ENCODE measurements around the gene MMP21. TPM values are rescaled to one million over a fixed set of nuclear protein-coding genes. Genes with fewer than 3 reads are reported as not detected.

MMP21 gene
- total and polyA plus RNA-seq, 10 donors = 0.09 to 0.68 (median 0.30) TPM; not detected in 2

DNA sequence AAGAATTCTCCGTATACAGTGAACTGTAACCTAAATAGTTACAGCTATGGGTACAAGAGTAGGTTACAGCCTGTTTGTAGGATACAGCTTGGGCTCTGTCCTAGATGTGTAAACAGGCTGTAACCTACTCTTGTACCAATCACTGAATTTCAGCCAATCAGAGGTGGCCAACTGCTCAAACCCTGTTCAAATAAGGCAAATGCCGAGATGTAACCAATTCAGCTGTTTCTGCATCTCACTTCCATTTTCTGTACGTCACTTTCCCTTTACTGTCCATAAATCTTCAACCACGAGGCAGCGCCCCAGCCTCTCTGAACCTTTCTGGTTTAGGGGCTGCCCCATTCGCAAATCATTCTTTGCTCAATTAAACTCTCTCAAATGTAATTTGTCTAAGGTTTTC is 8.3 kb upstream of the MMP21 start:
- 49 to 68% (median 57%) methylated on average over 6 of the region's 6 CpGs for WGBS, 5 donors
- H3K9me3 ChIP-seq = no peaks in the 10 kb centered on the region
- intact Hi-C loops (cut with DNase I; ENCODE audit: low total_unique reads) = no loop called here
- DNase-seq = no peak
- H3K36me3 ChIP-seq = peaks cover 0 to 25% (median 9%) of the 10 kb centered on the region in 6 donors
- H3K4me3 ChIP-seq = no peak overlapping the region
- peaks cover 0 to 13% (median 3%) of the 10 kb centered on the region in 6 donors for H3K4me1 ChIP-seq
- H3K27ac ChIP-seq = no peak overlapping the region
- TF ChIP-seq POLR2A (IDR thresholded peaks at IDR 0.05) = no peak
- no peak for TF ChIP-seq POLR2AphosphoS5 (IDR thresholded peaks at IDR 0.05)
- TF ChIP-seq, protein P1, sequence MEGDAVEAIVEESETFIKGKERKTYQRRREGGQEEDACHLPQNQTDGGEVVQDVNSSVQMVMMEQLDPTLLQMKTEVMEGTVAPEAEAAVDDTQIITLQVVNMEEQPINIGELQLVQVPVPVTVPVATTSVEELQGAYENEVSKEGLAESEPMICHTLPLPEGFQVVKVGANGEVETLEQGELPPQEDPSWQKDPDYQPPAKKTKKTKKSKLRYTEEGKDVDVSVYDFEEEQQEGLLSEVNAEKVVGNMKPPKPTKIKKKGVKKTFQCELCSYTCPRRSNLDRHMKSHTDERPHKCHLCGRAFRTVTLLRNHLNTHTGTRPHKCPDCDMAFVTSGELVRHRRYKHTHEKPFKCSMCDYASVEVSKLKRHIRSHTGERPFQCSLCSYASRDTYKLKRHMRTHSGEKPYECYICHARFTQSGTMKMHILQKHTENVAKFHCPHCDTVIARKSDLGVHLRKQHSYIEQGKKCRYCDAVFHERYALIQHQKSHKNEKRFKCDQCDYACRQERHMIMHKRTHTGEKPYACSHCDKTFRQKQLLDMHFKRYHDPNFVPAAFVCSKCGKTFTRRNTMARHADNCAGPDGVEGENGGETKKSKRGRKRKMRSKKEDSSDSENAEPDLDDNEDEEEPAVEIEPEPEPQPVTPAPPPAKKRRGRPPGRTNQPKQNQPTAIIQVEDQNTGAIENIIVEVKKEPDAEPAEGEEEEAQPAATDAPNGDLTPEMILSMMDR (IDR thresholded peaks at IDR 0.05 in 8 of 11, conservative IDR thresholded peaks at IDR 0.05 in 3 of 11) = no peak
- no peaks in the 10 kb centered on the region for H3K27me3 ChIP-seq (replicated peaks in 1 of 7)

DNA sequence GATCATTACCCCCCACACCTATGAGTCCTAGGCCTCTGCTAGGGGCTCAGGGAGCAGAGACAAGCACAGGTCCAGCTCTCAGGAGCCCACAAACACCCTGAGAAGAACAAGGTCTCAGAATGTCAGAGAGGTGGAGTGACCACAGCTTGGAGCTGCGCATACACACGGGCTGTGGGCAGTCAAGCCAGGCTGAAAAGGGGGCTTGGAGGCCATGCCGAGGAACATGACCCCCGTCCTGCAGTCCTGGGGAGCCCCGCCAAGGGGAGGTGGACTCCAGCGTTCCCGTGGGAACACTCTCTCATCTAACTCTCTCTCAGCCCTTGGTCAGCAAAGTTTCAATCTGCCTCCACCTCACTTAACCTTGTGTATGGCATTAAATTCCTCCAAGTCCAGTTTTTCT is 7.8 kb upstream of the MMP21 start:
- H3K36me3 ChIP-seq = peaks cover 0 to 19% (median 4%) of the 10 kb centered on the region in 6 donors
- intact Hi-C loops (cut with DNase I; ENCODE audit: low total_unique reads) = no loop called here
- TF ChIP-seq POLR2A (IDR thresholded peaks at IDR 0.05) (no peak), POLR2AphosphoS5 (IDR thresholded peaks at IDR 0.05) (no peak)
- TF ChIP-seq, protein P1 (IDR thresholded peaks at IDR 0.05 in 8 of 11, conservative IDR thresholded peaks at IDR 0.05 in 3 of 11) = no peak
- H3K27ac ChIP-seq = no peak overlapping the region
- H3K27me3 ChIP-seq (replicated peaks in 1 of 7) = no peaks in the 10 kb centered on the region
- H3K4me3 ChIP-seq = no peak overlapping the region
- 88 to 93% (median 92%) methylated on average over 6 to 7 of the region's 7 CpGs for WGBS, 5 donors
- peaks cover 0 to 8% (median 2%) of the 10 kb centered on the region in 6 donors for H3K4me1 ChIP-seq
- DNase-seq = no peak
- no peaks in the 10 kb centered on the region for H3K9me3 ChIP-seq

DNA sequence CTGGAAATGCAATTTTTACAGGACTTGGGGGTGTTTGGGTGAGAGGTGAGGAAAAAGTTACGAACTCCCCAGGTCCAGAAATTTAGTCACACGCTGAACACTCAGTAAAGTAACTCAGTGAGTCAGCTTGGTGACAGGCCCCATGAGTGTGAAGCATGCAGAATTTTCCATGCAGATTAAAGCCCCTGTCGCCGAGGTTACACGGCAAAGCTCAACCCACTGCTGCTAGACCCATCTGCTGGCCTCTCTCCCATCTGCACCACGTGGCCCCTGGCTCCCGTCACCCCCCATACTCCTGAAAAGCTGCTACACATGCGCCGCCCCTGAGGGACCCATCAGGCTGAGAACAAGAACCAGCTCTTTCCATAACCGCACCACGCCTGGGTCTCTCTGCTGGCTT is 7.0 kb upstream of the MMP21 start:
- no peak overlapping the region for H3K4me3 ChIP-seq
- H3K9me3 ChIP-seq = no peaks in the 10 kb centered on the region
- H3K4me1 ChIP-seq = no peaks in the 10 kb centered on the region
- intact Hi-C loops (cut with DNase I; ENCODE audit: low total_unique reads) = no loop called here
- no peak overlapping the region for H3K27ac ChIP-seq
- WGBS, 5 donors = 81 to 91% (median 90%) methylated on average over 4 to 11 of the region's 11 CpGs
- H3K36me3 ChIP-seq = peaks cover 0 to 11% (median 0%) of the 10 kb centered on the region in 6 donors
- H3K27me3 ChIP-seq (replicated peaks in 1 of 7) = no peaks in the 10 kb centered on the region
- TF ChIP-seq, protein P1 (IDR thresholded peaks at IDR 0.05 in 8 of 11, conservative IDR thresholded peaks at IDR 0.05 in 3 of 11) = no peak
- TF ChIP-seq POLR2A (IDR thresholded peaks at IDR 0.05) (no peak), POLR2AphosphoS5 (IDR thresholded peaks at IDR 0.05) (no peak)
- no peak for DNase-seq

DNA sequence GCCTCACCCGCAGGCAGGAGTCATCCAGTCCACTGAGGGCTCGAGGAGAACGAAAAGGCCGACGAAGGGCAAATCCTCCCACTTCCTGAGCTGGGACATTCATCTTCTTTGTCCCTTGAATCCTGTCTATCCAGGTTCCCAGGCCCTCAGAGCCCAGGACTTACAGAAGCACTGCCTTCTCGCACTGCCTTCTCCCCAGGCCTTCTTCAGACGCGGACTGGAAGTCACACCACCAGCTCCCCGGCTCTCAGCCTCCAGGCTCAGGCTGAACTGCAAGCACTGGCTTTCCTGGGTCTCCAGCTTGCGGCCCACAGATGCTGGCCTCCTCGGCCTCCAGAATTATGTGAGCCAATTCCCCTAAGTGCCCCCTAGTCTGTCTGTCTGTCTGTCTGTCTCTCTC is 6.4 kb upstream of the MMP21 start:
- DNase-seq = no peak
- 72 to 89% (median 80%) methylated on average over 11 of the region's 11 CpGs for WGBS, 5 donors
- no peak overlapping the region for H3K4me3 ChIP-seq
- no peaks in the 10 kb centered on the region for H3K9me3 ChIP-seq
- TF ChIP-seq, protein P1 (IDR thresholded peaks at IDR 0.05 in 8 of 11, conservative IDR thresholded peaks at IDR 0.05 in 3 of 11) = no peak
- TF ChIP-seq POLR2A (IDR thresholded peaks at IDR 0.05) = no peak
- no peak for TF ChIP-seq POLR2AphosphoS5 (IDR thresholded peaks at IDR 0.05)
- no peaks in the 10 kb centered on the region for H3K4me1 ChIP-seq
- no peaks in the 10 kb centered on the region for H3K27me3 ChIP-seq (replicated peaks in 1 of 7)
- intact Hi-C loops (cut with DNase I; ENCODE audit: low total_unique reads) = no loop called here
- H3K36me3 ChIP-seq = peaks cover 0 to 6% (median 0%) of the 10 kb centered on the region in 6 donors
- H3K27ac ChIP-seq = no peak overlapping the region
